K562 (cell line): ENCODE results near the gene MTFR2. TPM values are rescaled to one million over a fixed set of nuclear protein-coding genes. Genes with fewer than 3 reads are reported as not detected.

ENCODE experiments used
- CHCHD3 ChIP-seq: fragments of 250-450 bp; sonication (Bioruptor Pico); IDR thresholded peaks from 2 replicates; pipeline ENCODE4 v2.1.2; 2022; ENCODE audit warnings: mild to moderate bottlenecking
- CREM ChIP-seq: IDR thresholded peaks from 2 replicates; pipeline ENCODE4 v1.6.1; 2014; ENCODE audit warnings: antibody characterized with exemption, low read depth
- DMBX1 ChIP-seq: fragments of 250-450 bp; sonication (Bioruptor Pico); IDR thresholded peaks from 2 replicates; pipeline ENCODE4 v1.8.0; 2022; ENCODE audit warnings: inconsistent platforms, mild to moderate bottlenecking, moderate library complexity, borderline replicate concordance
- MCM2 ChIP-seq: fragments of 450-650 bp; IDR thresholded peaks from 2 replicates; pipeline ENCODE4 v1.6.1; 2017; ENCODE audit warnings: low read depth, mild to moderate bottlenecking
- MGA ChIP-seq: fragments of 450-650 bp; IDR thresholded peaks from 2 replicates; pipeline ENCODE4 v1.6.1; 2016; ENCODE audit warnings: mild to moderate bottlenecking, moderate library complexity
- MTA1 ChIP-seq: fragments of 450-650 bp; IDR thresholded peaks from 2 replicates; pipeline ENCODE4 v1.6.1; 2017; ENCODE audit warnings: borderline replicate concordance
- MYBL2 ChIP-seq, 2 experiments: fragments of 450-650 bp in 1 of 2; sonication (generic) in 1 of 2; formaldehyde crosslinking in 1 of 2; IDR thresholded peaks; 2 replicates each; pipeline versions ENCODE4 v1.6.1 to v1.8.1; 2017 to 2022; ENCODE audit warnings: borderline replicate concordance in 1 of 2, inconsistent platforms in 1 of 2, low read depth in 1 of 2, mild to moderate bottlenecking in 1 of 2, missing genetic modification reagents in 1 of 2, moderate library complexity in 1 of 2
- PURB ChIP-seq: sonication (generic); formaldehyde crosslinking; IDR thresholded peaks from 2 replicates; pipeline ENCODE4 v1.9.0; 2021; ENCODE audit warnings: low read depth, mild to moderate bottlenecking, missing genetic modification reagents
- RNF219 ChIP-seq: fragments of 250-450 bp; sonication (Bioruptor Pico); IDR thresholded peaks from 2 replicates; pipeline ENCODE4 v1.5.0; 2022; ENCODE audit warnings: mild to moderate bottlenecking
- polyA plus RNA-seq, 8 experiments: library from polyadenylated mRNA; depleted of rRNA in 4 of 8; stranded (reverse) in 5 of 8; unstranded in 3 of 8; fragments of >200 nt; fragmentation: Nextera tagmentation in 2 of 8; fragmentation: Illumina TruSeq in 1 of 8; extraction: Ambion mirVana in 2 of 8; extraction: Trizol in 1 of 8; gene quantifications; 2 replicates each; pipeline versions ENCODE4 v1.2.1 to v1.2.3, GENCODE V29; 2011 to 2014; ENCODE audit warnings: inconsistent platforms in 1 of 8, missing spikeins in 1 of 8
- total RNA-seq, 7 experiments: library from RNA; depleted of rRNA in 6 of 7; stranded (reverse); fragments of >200 nt in 6 of 7; fragmentation: Illumina TruSeq in 2 of 7; extraction: Trizol in 2 of 7; gene quantifications; 2 replicates each; pipeline versions ENCODE4 v1.2.1 to v1.2.3, GENCODE V29; 2011 to 2021; ENCODE audit warnings: low replicate concordance in 1 of 7

MTFR2 gene
- total and polyA plus RNA-seq, 9 of the 15 experiments (the other 6 are each of a cell fraction or from before 2014, with no cell fraction given) = 10.1 to 63.3 (median 45.9) TPM

- TF ChIP-seq DMBX1 (CRISPR knock-in tag) = no peak
- no peak for TF ChIP-seq MCM2
- no peak for TF ChIP-seq MYBL2 (IDR thresholded peaks at IDR 0.05; ENCODE audit: low read depth)
- no peak for TF ChIP-seq MYBL2 (CRISPR knock-in tag; IDR thresholded peaks at IDR 0.05; ENCODE audit: borderline replicate concordance)
- no peak for TF ChIP-seq CREM
- TF ChIP-seq CHCHD3 (CRISPR knock-in tag) = no peak
- no peak for TF ChIP-seq RNF219
- no peak for TF ChIP-seq MGA
- 0 out of 2 replicates have a peak, but pooled peaks have one; percentile 40 for TF ChIP-seq MTA1
- TF ChIP-seq PURB (CRISPR knock-in tag) = no peak
Measured at GRCh38 chr6:136288566-136289326, 38.6 kb upstream of the MTFR2 start (continued).
